GM10266 (cell line): ENCODE measurements around the gene ZCCHC24.

Source experiments
- DNase-seq: peaks from one replicate; pipeline ENCODE4 v3.0.0; 2012; ENCODE audit errors: extremely low spot score
- TF ChIP-seq, protein P1 (sequence below): IDR thresholded peaks from 2 replicates; pipeline ENCODE4 v1.5.1; 2012; ENCODE audit warnings: mild to moderate bottlenecking, low read depth; ENCODE audit not compliant: control insufficient read depth, insufficient read depth; ENCODE audit errors: missing control alignments

ZCCHC24 gene

DNA sequence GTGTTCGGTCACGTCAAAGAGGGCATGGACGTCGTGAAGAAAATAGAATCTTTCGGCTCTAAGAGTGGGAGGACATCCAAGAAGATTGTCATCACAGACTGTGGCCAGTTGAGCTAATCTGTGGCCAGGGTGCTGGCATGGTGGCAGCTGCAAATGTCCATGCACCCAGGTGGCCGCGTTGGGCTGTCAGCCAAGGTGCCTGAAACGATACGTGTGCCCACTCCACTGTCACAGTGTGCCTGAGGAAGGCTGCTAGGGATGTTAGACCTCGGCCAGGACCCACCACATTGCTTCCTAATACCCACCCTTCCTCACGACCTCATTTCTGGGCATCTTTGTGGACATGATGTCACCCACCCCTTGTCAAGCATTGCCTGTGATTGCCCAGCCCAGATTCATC is 91.7 kb downstream of the ZCCHC24 start:
- TF ChIP-seq, protein P1, sequence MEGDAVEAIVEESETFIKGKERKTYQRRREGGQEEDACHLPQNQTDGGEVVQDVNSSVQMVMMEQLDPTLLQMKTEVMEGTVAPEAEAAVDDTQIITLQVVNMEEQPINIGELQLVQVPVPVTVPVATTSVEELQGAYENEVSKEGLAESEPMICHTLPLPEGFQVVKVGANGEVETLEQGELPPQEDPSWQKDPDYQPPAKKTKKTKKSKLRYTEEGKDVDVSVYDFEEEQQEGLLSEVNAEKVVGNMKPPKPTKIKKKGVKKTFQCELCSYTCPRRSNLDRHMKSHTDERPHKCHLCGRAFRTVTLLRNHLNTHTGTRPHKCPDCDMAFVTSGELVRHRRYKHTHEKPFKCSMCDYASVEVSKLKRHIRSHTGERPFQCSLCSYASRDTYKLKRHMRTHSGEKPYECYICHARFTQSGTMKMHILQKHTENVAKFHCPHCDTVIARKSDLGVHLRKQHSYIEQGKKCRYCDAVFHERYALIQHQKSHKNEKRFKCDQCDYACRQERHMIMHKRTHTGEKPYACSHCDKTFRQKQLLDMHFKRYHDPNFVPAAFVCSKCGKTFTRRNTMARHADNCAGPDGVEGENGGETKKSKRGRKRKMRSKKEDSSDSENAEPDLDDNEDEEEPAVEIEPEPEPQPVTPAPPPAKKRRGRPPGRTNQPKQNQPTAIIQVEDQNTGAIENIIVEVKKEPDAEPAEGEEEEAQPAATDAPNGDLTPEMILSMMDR = no peak
- DNase-seq = no peak

DNA sequence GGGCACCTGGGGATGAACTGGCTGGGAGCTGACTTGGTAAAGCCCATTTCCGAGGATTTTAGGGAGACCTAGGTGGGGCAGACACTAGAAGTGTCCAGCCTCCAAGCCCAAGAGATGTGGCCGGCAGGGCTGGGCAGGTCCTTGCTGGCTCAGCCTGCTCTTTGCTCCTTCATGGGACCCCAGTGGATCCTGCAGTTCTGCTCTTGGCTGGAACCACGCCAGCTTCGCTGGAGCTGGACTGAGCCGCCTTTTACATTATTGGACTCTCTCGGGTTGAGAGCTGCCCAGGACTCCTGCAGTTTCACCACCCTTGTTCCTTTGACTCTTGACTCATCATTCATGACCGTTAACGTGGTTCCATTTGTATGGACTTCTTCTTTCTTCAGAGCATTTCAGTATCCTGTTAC is 92.4 kb downstream of the ZCCHC24 start:
- no peak for DNase-seq
- TF ChIP-seq, protein P1 = no peak

DNA sequence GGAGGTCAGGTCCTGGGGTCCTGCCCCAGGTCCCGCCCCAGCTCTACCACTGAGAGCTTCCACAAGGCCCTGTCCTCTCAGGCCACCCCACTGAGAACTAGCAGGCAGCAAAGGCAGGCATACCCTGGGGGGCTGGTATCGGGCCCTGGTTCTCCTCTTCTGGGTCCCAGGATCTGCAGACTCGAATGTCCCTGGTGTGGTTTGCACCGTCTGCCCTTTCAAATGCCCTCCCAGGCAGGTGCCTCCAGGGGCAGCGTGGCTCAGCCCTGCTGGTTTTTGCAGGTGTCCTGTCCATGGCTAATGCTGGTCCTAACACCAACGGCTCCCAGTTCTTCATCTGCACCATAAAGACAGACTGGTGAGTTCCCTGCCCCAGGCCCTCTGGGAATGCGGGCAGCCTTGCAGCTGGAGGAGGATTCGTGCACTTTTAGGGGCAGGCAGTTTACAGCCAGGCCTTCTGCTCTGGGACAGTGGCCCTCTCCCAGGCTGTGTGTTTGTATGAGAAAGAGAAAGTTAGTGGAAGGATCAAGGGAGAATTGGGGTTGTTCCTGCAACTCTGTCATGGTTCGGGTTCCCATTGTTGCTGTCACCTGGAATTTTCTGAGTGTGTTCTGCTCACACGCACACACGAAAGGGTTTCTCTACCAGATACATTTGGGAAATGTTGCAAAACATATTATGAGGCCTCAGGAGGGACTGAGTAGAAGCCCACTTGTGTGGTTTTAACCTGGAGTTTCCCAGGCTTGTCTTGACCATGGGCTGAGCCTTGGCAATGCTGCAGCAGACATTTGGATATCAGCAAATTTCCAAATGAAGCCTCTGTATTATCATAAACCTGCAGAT is 93.2 kb downstream of the ZCCHC24 start:
- TF ChIP-seq, protein P1 = no peak

DNA sequence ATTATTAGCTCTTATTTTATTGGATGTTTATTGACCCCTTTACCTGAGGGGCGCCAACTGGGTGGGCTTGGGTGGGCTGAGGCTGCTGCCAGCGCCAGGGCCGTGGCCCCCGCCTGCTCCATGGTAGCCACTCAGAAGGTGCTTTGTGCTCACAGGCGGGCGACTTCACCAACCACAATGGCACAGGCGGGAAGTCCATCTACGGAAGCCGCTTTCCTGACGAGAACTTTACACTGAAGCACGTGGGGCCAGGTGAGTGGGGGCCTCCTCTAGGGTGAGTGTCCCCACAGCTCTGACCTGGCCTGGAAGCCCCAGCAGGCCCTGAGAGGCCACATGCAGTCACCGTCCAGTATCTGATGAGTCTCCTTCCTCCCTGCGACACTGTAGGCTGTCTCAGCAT is 94.1 kb downstream of the ZCCHC24 start:
- TF ChIP-seq, protein P1 = no peak
- DNase-seq = no peak

More for the DNA sequence above, 93.2 kb downstream of the ZCCHC24 start:
- no peak for DNase-seq

DNA sequence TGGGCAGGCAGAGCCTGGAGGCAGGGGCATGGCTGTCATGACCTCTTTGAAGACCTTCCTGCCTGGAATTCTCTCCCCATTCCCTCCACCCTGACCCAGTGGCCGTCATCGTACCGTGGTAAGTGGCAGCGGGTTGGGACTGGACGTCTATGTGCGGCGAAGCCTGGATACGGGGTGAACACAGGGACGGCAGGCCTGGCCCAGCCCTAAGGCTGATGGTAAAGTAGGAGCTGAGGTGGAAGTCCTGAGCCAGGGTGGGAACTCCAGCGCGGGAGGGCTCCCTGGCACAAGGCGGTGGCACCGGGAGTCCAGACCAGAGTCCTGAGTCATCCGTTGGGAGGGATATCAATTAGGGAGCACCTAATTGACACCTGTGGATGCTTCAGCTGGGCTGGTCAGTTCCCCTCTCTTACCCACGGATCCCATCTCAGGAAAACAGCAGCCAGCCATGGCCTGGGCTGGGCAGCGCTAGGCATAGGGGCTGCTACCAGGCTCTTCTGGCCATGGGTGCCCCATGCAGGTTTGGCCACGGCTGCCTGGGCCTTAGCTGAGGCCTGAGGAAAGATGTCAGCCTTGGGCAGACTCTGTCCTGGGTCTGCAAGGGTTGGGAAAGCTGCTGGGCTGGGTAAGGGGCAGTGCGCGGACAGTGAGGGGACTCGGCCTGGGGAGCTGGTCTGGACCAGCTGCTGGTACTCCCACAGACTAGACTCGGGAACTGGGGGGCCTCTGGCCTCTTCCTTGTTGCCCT is 94.8 kb downstream of the ZCCHC24 start:
- no peak for DNase-seq
- TF ChIP-seq, protein P1 = no peak

DNA sequence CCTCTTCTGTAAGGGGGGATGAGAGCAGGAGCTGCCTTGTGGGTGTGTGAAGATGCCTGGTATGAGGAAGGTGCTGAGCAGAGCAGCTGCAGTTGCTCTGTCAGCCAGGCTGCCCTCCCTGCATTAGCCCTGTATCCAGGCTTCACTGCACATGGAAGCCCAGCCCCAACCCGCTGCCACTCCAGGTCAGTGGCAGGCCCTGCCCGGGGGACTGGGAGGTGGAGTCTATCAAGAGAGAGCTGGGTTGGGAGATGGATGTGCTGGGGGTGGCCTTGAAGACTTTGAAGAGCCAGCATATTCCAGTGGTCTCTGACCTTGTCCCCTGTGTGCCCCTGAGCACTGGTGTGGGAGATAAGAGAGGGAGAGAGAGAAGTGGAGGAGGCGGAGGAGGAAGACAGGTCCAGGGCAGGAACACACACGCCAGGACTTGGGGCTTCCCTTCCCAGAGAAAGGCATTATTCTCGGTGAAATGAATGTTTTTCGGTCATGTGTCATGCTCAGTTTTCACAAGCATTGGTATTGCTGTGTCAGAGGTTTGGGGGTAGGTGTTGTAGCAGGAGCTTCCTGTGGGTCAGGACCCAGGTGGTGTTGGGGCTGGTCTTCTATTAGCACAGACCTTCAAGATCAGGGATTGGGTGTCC is 95.5 kb downstream of the ZCCHC24 start:
- DNase-seq = no peak
- TF ChIP-seq, protein P1 = no peak

DNA sequence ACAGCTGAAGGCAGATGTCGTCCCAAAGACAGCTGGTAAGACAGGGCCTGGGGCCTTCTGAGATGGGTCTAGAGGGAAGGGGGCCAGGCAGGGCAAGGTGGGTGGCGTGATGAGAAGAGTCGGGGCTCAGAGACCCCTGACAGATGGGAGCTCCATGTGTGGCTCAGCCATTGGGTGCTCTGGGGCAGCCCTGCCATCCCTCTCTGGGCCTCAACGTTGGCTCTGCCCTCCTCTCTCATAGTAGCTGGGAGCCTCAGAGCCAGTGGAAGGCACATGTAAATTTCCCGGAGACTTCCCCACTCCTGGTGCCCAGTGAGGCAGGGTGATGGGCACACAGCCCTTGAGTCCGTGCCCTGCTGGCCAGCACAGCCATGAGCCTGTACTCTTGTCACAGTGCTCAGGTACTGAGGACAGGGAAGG is 96.3 kb downstream of the ZCCHC24 start:
- DNase-seq = no peak
- TF ChIP-seq, protein P1 = no peak
